DMS79 treated with DMSO at 0.1 percent for 48 hours (cell line): ENCODE measurements around the gene TEX13A.

ENCODE experiments used
- DNase-seq: peaks from one replicate; lab custom pipeline; 2025; lab: John Stamatoyannopoulos, UW

The TEX13A gene

DNA sequence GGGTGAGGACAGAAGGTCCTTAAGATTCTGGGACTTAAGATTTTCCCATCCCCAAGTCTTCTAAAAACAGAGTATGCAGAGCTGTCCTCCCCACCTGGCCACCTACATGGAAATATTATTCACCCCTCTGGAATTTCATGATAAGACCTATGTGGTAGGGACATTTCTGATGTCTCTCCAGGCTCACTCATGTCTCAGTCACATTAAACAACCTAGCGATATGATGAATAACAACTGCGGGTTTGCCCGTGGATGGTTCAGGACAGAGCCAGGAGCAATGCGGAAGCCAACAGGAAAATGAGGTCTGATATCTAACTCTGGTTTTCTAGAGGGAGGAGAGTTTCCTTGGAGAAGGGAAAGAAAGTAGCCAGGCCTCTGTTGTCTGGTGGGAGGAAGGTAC lies 47.4 kb downstream of the TEX13A start:
- DNase-seq = no peak
